Smooth muscle cell (in vitro differentiated cells): ENCODE data around the gene ATXN1. TPM values are rescaled to one million over a fixed set of nuclear protein-coding genes. Genes with fewer than 3 reads are reported as not detected.

Experiments
- DNase-seq: peaks from one replicate; lab custom pipeline; 2025; ENCODE audit not compliant: unreplicated experiment; lab: John Stamatoyannopoulos, UW
- H2AFZ ChIP-seq: fragments of 200-600 bp; sonication (generic); 2 replicates; pipeline ENCODE4 v1.6.0; 2016; ENCODE audit warnings: antibody characterized with exemption, low read depth, mild to moderate bottlenecking
- H3F3A ChIP-seq: fragments of 200-600 bp; sonication (generic); 2 replicates; pipeline ENCODE4 v1.6.0; 2017; ENCODE audit warnings: antibody characterized with exemption, low read depth
- H3K27ac ChIP-seq: fragments of 200-600 bp; sonication (generic); 2 replicates; pipeline ENCODE4 v1.5.1; 2016; ENCODE audit warnings: low read depth, mild to moderate bottlenecking
- H3K27me3 ChIP-seq: fragments of 200-600 bp; sonication (generic); 2 replicates; pipeline ENCODE4 v1.6.1; 2016; ENCODE audit warnings: low read depth, mild to moderate bottlenecking
- H3K36me3 ChIP-seq: fragments of 200-600 bp; sonication (generic); 2 replicates; pipeline ENCODE4 v1.5.1; 2016; ENCODE audit warnings: low read depth
- H3K4me1 ChIP-seq: fragments of 200-600 bp; sonication (generic); 2 replicates; pipeline ENCODE4 v1.5.1; 2016; ENCODE audit warnings: low read depth
- H3K4me2 ChIP-seq: fragments of 200-600 bp; sonication (generic); 2 replicates; pipeline ENCODE4 v1.6.0; 2016; ENCODE audit warnings: mild to moderate bottlenecking
- H3K4me3 ChIP-seq: fragments of 200-600 bp; sonication (generic); 2 replicates; pipeline ENCODE4 v1.5.1; 2016; ENCODE audit warnings: mild to moderate bottlenecking
- H3K79me2 ChIP-seq: fragments of 200-600 bp; sonication (generic); 2 replicates; pipeline ENCODE4 v1.6.0; 2016; ENCODE audit warnings: low read depth, mild to moderate bottlenecking
- H3K9ac ChIP-seq: fragments of 200-600 bp; sonication (generic); 2 replicates; pipeline ENCODE4 v1.6.0; 2016; ENCODE audit warnings: low read depth
- H3K9me3 ChIP-seq: fragments of 200-600 bp; sonication (generic); replicated peaks from 2 replicates; pipeline ENCODE4 v1.5.1; 2016; ENCODE audit warnings: low read depth
- H4K20me1 ChIP-seq: fragments of 200-600 bp; sonication (generic); 2 replicates; pipeline ENCODE4 v1.6.0; 2016; ENCODE audit warnings: low read depth
- CTCF ChIP-seq: fragments of 200-600 bp; sonication (generic); IDR thresholded peaks from 2 replicates; pipeline ENCODE4 v1.5.1; 2017; ENCODE audit warnings: borderline replicate concordance, mild to moderate bottlenecking, antibody characterized with exemption; ENCODE audit not compliant: insufficient read depth, poor library complexity, severe bottlenecking
- WGBS: methylation state at CpG from one replicate; pipeline ENCODE4 v1.1.7; 2016; ENCODE audit warnings: low lambda C conversion rate; 5-methylcytosine and 5-hydroxymethylcytosine counted together
- polyA plus RNA-seq: library from polyadenylated mRNA; unstranded; fragments of >200 nt; fragmentation: Nextera tagmentation; extraction: Ambion mirVana; gene quantifications from 2 replicates; pipeline ENCODE4 v1.2.1, GENCODE V29; 2016
- total RNA-seq: library from RNA; depleted of rRNA; stranded (reverse); fragments of >200 nt; gene quantifications from 2 replicates; pipeline ENCODE4 v1.2.3, GENCODE V29; 2014

Gene ATXN1
- total and polyA plus RNA-seq, 2 experiments from 2014 or later: 17.9 to 40.6 TPM

GRCh38 chr6:16712931-16713484, 48.3 kb downstream of the ATXN1 start:
- peaks cover 88% of the 10 kb centered on the region for H3K79me2 ChIP-seq
- H3K36me3 ChIP-seq: no peaks in the 10 kb centered on the region
- no peak overlapping the region for H2AFZ ChIP-seq
- H4K20me1 ChIP-seq: no peaks in the 10 kb centered on the region
- H3F3A ChIP-seq: peaks cover 16% of the 10 kb centered on the region
- H3K9me3 ChIP-seq: no peaks in the 10 kb centered on the region
- H3K9ac ChIP-seq: peak overlapping the region; percentile 81
- H3K4me2 ChIP-seq: peak overlapping the region; percentile 73
- no peak for DNase-seq
- TF ChIP-seq CTCF: peak; percentile 29
- peaks cover 5% of the 10 kb centered on the region for H3K4me1 ChIP-seq
- H3K4me3 ChIP-seq: no peak overlapping the region
- WGBS: 40% methylated on average over 7 of the region's 7 CpGs
- peak overlapping the region; percentile 89 for H3K27ac ChIP-seq
- no peaks in the 10 kb centered on the region for H3K27me3 ChIP-seq

- 49% methylated on average over 12 of the region's 12 CpGs for WGBS
- H3K27me3 ChIP-seq: no peaks in the 10 kb centered on the region
- H3K79me2 ChIP-seq: peaks cover 89% of the 10 kb centered on the region
- H3K36me3 ChIP-seq: no peaks in the 10 kb centered on the region
- H3K4me2 ChIP-seq: peak overlapping the region; percentile 73
- no peak for DNase-seq
- no peak for TF ChIP-seq CTCF
- no peak overlapping the region for H3K4me3 ChIP-seq
- peaks cover 5% of the 10 kb centered on the region for H4K20me1 ChIP-seq
- H3K9ac ChIP-seq: peak overlapping the region; percentile 81
- H2AFZ ChIP-seq: no peak overlapping the region
- peaks cover 5% of the 10 kb centered on the region for H3K4me1 ChIP-seq
- H3F3A ChIP-seq: peaks cover 16% of the 10 kb centered on the region
- peak overlapping the region; percentile 89 for H3K27ac ChIP-seq
- no peaks in the 10 kb centered on the region for H3K9me3 ChIP-seq
Measured at GRCh38 chr6:16712255-16712930, 48.9 kb downstream of the ATXN1 start.

- H2AFZ ChIP-seq: no peak overlapping the region
- peaks cover 89% of the 10 kb centered on the region for H3K79me2 ChIP-seq
- no peak for DNase-seq
- H4K20me1 ChIP-seq: peaks cover 5% of the 10 kb centered on the region
- WGBS: 92% methylated on average over 8 of the region's 8 CpGs
- no peaks in the 10 kb centered on the region for H3K27me3 ChIP-seq
- no peaks in the 10 kb centered on the region for H3K36me3 ChIP-seq
- no peak for TF ChIP-seq CTCF
- H3K4me2 ChIP-seq: peak overlapping the region; percentile 73
- H3K4me3 ChIP-seq: no peak overlapping the region
- no peaks in the 10 kb centered on the region for H3K9me3 ChIP-seq
- peaks cover 16% of the 10 kb centered on the region for H3F3A ChIP-seq
- peak overlapping the region; percentile 89 for H3K27ac ChIP-seq
- peak overlapping the region; percentile 81 for H3K9ac ChIP-seq
- H3K4me1 ChIP-seq: peaks cover 5% of the 10 kb centered on the region
Measured at GRCh38 chr6:16711546-16712254, 49.6 kb downstream of the ATXN1 start.
